KMS-11 (cell line): ENCODE measurements around the gene ATPAF1.
"Not testable (repeated sequence)": the region's sequence is repeated elsewhere in the genome, so short reads cannot be mapped to it uniquely, and the experiment has no call there.

ENCODE experiments used
- H2AFZ ChIP-seq: fragments of 200-600 bp; sonication (generic); 2 replicates; pipeline ENCODE4 v1.6.1; 2016; ENCODE audit warnings: antibody characterized with exemption, mixed run types, low read depth
- H3K27ac ChIP-seq: fragments of 200-600 bp; sonication (generic); 2 replicates; pipeline ENCODE4 v1.6.1; 2016; ENCODE audit warnings: mild to moderate bottlenecking, mixed run types
- H3K27me3 ChIP-seq: fragments of 200-600 bp; sonication (generic); 2 replicates; pipeline ENCODE4 v1.6.1; 2017; ENCODE audit warnings: mild to moderate bottlenecking, low read depth, mixed run types, moderate library complexity; ENCODE audit not compliant: insufficient read depth
- H3K36me3 ChIP-seq: fragments of 200-600 bp; sonication (generic); 2 replicates; pipeline ENCODE4 v1.6.1; 2017; ENCODE audit warnings: mild to moderate bottlenecking, mixed run types; ENCODE audit not compliant: insufficient read depth
- H3K4me1 ChIP-seq: fragments of 200-600 bp; sonication (generic); 2 replicates; pipeline ENCODE4 v1.6.1; 2016; ENCODE audit warnings: mild to moderate bottlenecking, low read depth, mixed run types; ENCODE audit not compliant: poor library complexity, severe bottlenecking
- H3K4me2 ChIP-seq: fragments of 200-600 bp; sonication (generic); 2 replicates; pipeline ENCODE4 v1.7.0; 2016; ENCODE audit warnings: mild to moderate bottlenecking, mixed run types
- H3K4me3 ChIP-seq: fragments of 200-600 bp; sonication (generic); IDR thresholded peaks from 2 replicates; pipeline ENCODE4 v1.6.1; 2017; ENCODE audit warnings: low read depth, low read length, mixed read lengths; ENCODE audit not compliant: insufficient read depth
- H3K79me2 ChIP-seq: fragments of 200-600 bp; sonication (generic); 2 replicates; pipeline ENCODE4 v1.6.1; 2016; ENCODE audit warnings: low read depth, mixed run types; ENCODE audit not compliant: insufficient read depth
- H3K9ac ChIP-seq: fragments of 200-600 bp; sonication (generic); 2 replicates; pipeline ENCODE4 v1.6.1; 2016; ENCODE audit warnings: mild to moderate bottlenecking, mixed run types
- H4K20me1 ChIP-seq: fragments of 200-600 bp; sonication (generic); 2 replicates; pipeline ENCODE4 v1.6.1; 2016; ENCODE audit warnings: mild to moderate bottlenecking, mixed run types; ENCODE audit not compliant: insufficient read depth
- CTCF ChIP-seq: fragments of 200-600 bp; sonication (generic); conservative IDR thresholded peaks from 2 replicates; pipeline ENCODE4 v1.6.1; 2017; ENCODE audit warnings: low read depth, mild to moderate bottlenecking, antibody characterized with exemption, low read length, moderate library complexity, mixed read lengths

Gene ATPAF1

GRCh38 chr1:46705408-46705807 lies 37.2 kb upstream of the ATPAF1 start:
- Histone ChIP-seq H4K20me1 (no peaks in the 10 kb centered on the region), H3K36me3 (no peaks in the 10 kb centered on the region), H3K27ac (no peak overlapping the region), H3K4me1 (no peaks in the 10 kb centered on the region), H3K4me2 (no peak overlapping the region), H3K79me2 (no peaks in the 10 kb centered on the region), H3K27me3 (no peaks in the 10 kb centered on the region), H3K4me3 (no peak overlapping the region), H2AFZ (no peak overlapping the region), H3K9ac (no peak overlapping the region)
- no peak for TF ChIP-seq CTCF

- Histone ChIP-seq H3K36me3 (no peaks in the 10 kb centered on the region), H3K79me2 (no peaks in the 10 kb centered on the region), H3K9ac (no peak overlapping the region), H4K20me1 (no peaks in the 10 kb centered on the region), H3K27me3 (no peaks in the 10 kb centered on the region), H3K4me2 (no peak overlapping the region), H3K27ac (no peak overlapping the region), H2AFZ (no peak overlapping the region), H3K4me1 (no peaks in the 10 kb centered on the region), H3K4me3 (no peak overlapping the region)
- no peak for TF ChIP-seq CTCF
Observed at GRCh38 chr1:46703927-46704641, 35.9 kb upstream of the ATPAF1 start.

GRCh38 chr1:46699666-46700065 lies 31.5 kb upstream of the ATPAF1 start:
- Histone ChIP-seq H3K79me2 (peaks cover 6% of the 10 kb centered on the region; the same call in 1 of the 2 replicates), H3K4me3 (no peak overlapping the region), H3K9ac (no peak overlapping the region), H3K4me1 (no peaks in the 10 kb centered on the region), H3K27me3 (no peaks in the 10 kb centered on the region), H3K4me2 (no peak overlapping the region), H2AFZ (no peak overlapping the region), H3K27ac (no peak overlapping the region), H3K36me3 (peaks cover 6% of the 10 kb centered on the region; the same call in 1 of the 2 replicates), H4K20me1 (no peaks in the 10 kb centered on the region)
- TF ChIP-seq CTCF: no peak

GRCh38 chr1:46697053-46697452 lies 28.9 kb upstream of the ATPAF1 start:
- H3K9ac ChIP-seq: no peak overlapping the region
- H3K4me2 ChIP-seq: no peak overlapping the region
- peaks cover 16% of the 10 kb centered on the region for H3K4me1 ChIP-seq
- H3K27ac ChIP-seq: no peak overlapping the region
- no peak overlapping the region for H2AFZ ChIP-seq
- H3K4me3 ChIP-seq: no peak overlapping the region
- peaks cover 6% of the 10 kb centered on the region; the same call in 1 of the 2 replicates for H3K79me2 ChIP-seq
- no peak for TF ChIP-seq CTCF
- no peaks in the 10 kb centered on the region for H3K27me3 ChIP-seq
- no peaks in the 10 kb centered on the region for H4K20me1 ChIP-seq
- peaks cover 6% of the 10 kb centered on the region; the same call in 1 of the 2 replicates for H3K36me3 ChIP-seq

- not testable (repeated sequence) for H3K9ac ChIP-seq, H3K4me3 ChIP-seq, H2AFZ ChIP-seq, H3K79me2 ChIP-seq, H3K27ac ChIP-seq, H3K27me3 ChIP-seq, H4K20me1 ChIP-seq, H3K36me3 ChIP-seq, H3K4me2 ChIP-seq
- peaks cover 40% of the 10 kb centered on the region for H3K4me1 ChIP-seq
Observed at GRCh38 chr1:46694676-46695075, 26.5 kb upstream of the ATPAF1 start.
